T-helper 1 cell treated with Interleukin-12 subunit alpha and Interleukin-12 subunit beta and Interleukin-4 antibody, amounts not matched to agents 30 ng/mL and 1 ng/mL, for 36 hours (primary cell): ENCODE measurements around the gene TCEA2. TPM values are rescaled to one million over a fixed set of nuclear protein-coding genes. Genes with fewer than 3 reads are reported as not detected.

ENCODE experiments used
- intact Hi-C: fragments of 100-400 bp; cut with micrococcal nuclease; formaldehyde crosslinking; loops from one replicate; pipeline ENCODE4 v1.15.1; 2024
- total RNA-seq: library from RNA; stranded (reverse); gene quantifications from 2 replicates; pipeline ENCODE4 v1.2.3, GENCODE V29; 2022

TCEA2 gene
- total RNA-seq, 1 donor from 2014 or later = 47.4 TPM

- intact Hi-C loops = no loop called here
These were observed 41.9 kb downstream of the TCEA2 start for GRCh38 chr20:64104667-64105451.

GRCh38 chr20:64105846-64106434 is 42.9 kb downstream of the TCEA2 start:
- intact Hi-C loops = no loop called here

GRCh38 chr20:64106435-64106961 is 43.5 kb downstream of the TCEA2 start:
- intact Hi-C loops = no loop called here

- intact Hi-C loops = no loop called here
These were observed 44.2 kb downstream of the TCEA2 start, which contains the start of gene NPBWR2 for GRCh38 chr20:64106981-64107735. TSS of gene NPBWR2 (minus strand) at chr20:64107565. CDS start at chr20:64106831, 734 bp downstream.

GRCh38 chr20:64107736-64108457 is 44.9 kb downstream of the TCEA2 start:
- intact Hi-C loops = no loop called here

- intact Hi-C loops = no loop called here
These were observed 46.0 kb downstream of the TCEA2 start for GRCh38 chr20:64108731-64109681.

- intact Hi-C loops = no loop called here
These were observed 46.9 kb downstream of the TCEA2 start for GRCh38 chr20:64109831-64110391.

- intact Hi-C loops = no loop called here
These were observed 47.5 kb downstream of the TCEA2 start for GRCh38 chr20:64110411-64111068.

- intact Hi-C loops = no loop called here
These were observed 49.0 kb downstream of the TCEA2 start for GRCh38 chr20:64111841-64112641.

GRCh38 chr20:64112691-64113443 is 49.9 kb downstream of the TCEA2 start:
- intact Hi-C loops = no loop called here

GRCh38 chr20:64113444-64113775 is 50.4 kb downstream of the TCEA2 start:
- intact Hi-C loops = no loop called here

GRCh38 chr20:64113796-64114355 is 50.9 kb downstream of the TCEA2 start:
- intact Hi-C loops = no loop called here

GRCh38 chr20:64114356-64114971 is 51.5 kb downstream of the TCEA2 start:
- intact Hi-C loops = no loop called here

GRCh38 chr20:64115171-64115911 is 52.3 kb downstream of the TCEA2 start:
- intact Hi-C loops = no loop called here

GRCh38 chr20:64116016-64116415 is 53.0 kb downstream of the TCEA2 start:
- intact Hi-C loops = no loop called here
